Fibroblast of the aortic adventitia (primary cell): Measurements from ENCODE around the gene KDELR3. TPM values are rescaled to one million over a fixed set of nuclear protein-coding genes. Genes with fewer than 3 reads are reported as not detected.

ENCODE experiments used
- DNase-seq: peaks from one replicate; pipeline ENCODE4 v3.0.0-alpha.2; 2010; ENCODE audit warnings: low read depth
- H3K4me3 ChIP-seq: 2 replicates; pipeline ENCODE4 v1.5.1; 2011; ENCODE audit warnings: low read depth, mild to moderate bottlenecking, control low read depth, low read length, moderate library complexity
- total RNA-seq: library from RNA; depleted of rRNA; stranded (reverse); fragments of >200 nt; gene quantifications from 2 replicates; pipeline ENCODE4 v1.2.3, GENCODE V29; 2012; ENCODE audit warnings: low replicate concordance
- TF ChIP-seq, protein P1 (sequence below): IDR thresholded peaks from 2 replicates; pipeline ENCODE4 v1.5.1; 2011; ENCODE audit warnings: mild to moderate bottlenecking, low read length, control low read depth, inconsistent platforms; ENCODE audit not compliant: insufficient read depth

The KDELR3 gene
- total RNA-seq, 1 donor = 183 TPM

DNA sequence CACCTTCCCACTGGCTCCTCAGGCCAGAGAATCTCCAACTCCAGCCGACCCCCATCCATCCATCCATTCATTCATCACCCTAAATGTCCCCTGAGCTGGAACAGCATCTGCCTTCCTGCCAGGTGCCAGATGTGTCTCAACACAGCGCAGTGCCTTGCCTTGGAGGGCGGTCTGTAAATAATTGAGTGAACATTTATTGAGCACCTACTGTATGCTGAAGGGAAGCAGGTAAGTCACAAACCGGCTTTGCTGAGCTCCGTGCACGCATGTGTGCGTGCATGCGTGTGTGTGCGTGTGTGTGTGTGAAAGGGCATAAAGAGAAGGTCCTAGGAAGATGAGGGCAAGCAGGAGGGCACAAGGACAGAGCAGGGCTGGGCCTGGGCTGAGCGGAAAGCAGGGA lies 23.1 kb upstream of the KDELR3 start:
- TF ChIP-seq, protein P1, sequence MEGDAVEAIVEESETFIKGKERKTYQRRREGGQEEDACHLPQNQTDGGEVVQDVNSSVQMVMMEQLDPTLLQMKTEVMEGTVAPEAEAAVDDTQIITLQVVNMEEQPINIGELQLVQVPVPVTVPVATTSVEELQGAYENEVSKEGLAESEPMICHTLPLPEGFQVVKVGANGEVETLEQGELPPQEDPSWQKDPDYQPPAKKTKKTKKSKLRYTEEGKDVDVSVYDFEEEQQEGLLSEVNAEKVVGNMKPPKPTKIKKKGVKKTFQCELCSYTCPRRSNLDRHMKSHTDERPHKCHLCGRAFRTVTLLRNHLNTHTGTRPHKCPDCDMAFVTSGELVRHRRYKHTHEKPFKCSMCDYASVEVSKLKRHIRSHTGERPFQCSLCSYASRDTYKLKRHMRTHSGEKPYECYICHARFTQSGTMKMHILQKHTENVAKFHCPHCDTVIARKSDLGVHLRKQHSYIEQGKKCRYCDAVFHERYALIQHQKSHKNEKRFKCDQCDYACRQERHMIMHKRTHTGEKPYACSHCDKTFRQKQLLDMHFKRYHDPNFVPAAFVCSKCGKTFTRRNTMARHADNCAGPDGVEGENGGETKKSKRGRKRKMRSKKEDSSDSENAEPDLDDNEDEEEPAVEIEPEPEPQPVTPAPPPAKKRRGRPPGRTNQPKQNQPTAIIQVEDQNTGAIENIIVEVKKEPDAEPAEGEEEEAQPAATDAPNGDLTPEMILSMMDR = no peak
- no peak for DNase-seq
- no peak overlapping the region for H3K4me3 ChIP-seq

DNA sequence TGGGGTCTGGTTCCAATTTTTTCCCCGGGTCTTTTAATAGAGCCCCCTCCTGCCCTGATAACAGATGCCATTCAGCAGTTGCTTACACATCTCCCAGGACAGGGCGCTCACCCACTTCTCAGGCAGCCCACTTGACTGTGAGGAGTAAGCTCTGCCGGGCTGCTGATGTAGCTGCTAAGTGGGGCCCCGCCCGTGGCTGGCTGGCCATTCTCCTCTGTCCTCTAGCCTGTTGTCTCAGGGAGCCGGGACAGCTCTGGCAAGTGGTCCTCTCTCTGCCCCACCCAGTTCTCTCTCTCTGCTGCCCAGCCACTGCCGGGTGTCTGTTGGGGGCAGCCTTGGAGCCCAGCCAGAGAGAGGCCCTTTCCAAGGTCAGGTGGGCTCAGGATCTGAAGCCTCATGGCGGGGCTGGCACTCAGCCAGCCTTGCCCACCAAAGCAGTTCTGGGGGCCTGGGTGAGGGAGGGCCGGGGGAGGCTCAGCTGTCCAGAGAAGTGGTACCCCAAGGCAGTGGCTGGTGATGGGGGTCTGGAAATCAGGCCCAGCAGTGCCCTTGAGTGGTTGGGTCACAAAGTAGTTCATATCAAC lies 21.8 kb upstream of the KDELR3 start:
- TF ChIP-seq, protein P1 = no peak
- no peak overlapping the region for H3K4me3 ChIP-seq
- no peak for DNase-seq

DNA sequence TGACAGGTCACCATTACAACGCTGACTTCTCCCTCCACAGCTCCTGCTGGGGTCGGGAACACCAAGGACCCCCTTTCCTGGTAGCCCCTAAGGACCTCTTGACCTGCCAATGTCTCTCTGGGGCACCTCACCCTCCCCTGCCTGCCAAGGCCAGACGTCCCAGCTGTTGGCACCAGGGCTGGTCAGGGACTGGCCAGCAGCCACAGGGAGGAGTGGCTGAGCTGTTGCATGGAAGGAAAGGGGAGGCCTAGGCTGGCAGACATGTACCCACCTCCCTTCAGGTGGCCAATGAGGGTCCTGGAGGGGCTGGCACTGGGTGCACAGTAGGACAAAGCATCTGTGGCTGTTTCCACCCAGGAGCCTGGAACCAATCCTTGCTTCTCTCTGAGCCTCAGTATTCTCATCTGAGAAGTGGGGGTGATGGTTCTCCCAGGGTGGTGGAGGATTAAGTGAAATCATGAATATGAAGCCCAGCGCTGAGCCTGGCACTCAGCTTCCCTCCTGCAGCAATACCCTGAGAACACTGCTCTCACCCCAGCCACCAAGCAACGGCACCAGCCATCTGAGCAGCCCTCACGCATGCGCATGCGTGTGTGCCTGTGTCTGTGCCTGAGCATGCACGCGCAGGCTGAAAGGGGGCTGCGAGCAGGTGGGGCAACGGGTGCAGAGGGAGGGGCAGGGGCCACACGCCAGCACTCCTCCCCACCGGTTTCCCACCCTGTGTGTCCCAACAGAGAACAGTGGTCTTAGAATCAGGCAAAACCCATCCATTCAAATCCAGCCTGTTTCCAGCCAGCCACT lies 18.8 kb upstream of the KDELR3 start:
- no peak for DNase-seq
- TF ChIP-seq, protein P1 = no peak

DNA sequence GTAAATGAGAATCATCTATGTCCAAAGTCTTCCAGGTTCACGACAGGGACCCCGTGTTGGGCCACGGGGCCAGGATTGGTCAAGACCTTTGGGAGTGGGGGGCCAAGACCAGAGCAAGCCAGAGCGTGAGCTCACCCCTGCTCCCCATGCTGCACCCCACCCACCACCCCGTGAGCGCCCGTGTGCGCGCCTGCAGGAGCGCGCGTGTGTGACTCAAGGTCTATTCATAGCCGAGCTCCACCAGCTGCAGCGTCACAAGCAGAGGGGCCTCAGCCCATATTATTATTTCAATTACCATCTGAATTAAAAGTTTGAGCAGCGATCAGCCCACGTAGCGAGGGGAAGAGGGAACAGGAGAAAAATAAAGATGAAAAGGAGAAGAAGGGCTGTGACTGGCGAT lies 18.1 kb upstream of the KDELR3 start:
- TF ChIP-seq, protein P1 = no peak
- DNase-seq = no peak

More for the DNA sequence above, 18.8 kb upstream of the KDELR3 start:
- no peak overlapping the region for H3K4me3 ChIP-seq

DNA sequence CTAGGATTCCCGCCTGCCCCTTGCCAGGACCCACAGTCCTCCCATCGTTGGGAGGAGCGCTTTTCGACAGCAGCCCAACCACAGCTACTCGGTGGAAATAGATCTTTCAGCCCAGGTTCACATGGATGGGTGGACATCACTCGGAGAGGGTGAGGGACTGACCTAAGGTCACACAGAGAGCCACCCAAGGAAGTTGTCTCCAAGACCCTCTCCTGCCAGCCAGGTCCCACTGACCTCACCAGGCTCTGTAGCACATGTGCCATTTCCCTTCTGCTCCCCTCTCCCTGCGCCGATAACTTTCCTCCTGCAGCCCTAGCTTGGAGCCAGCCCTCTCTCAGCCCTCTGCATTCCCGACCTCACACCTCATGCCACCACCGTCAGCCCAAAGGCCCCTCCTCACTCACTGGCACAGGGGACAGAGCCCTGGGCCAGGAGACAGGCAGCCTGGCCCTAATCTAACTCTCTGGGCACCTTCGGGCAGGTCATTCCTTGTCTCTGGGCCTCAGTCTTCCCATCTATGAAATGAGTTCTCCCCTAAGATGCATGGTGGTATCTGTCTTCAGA lies 17.6 kb upstream of the KDELR3 start:
- DNase-seq = no peak
- no peak overlapping the region for H3K4me3 ChIP-seq
- TF ChIP-seq, protein P1 = no peak

More for the DNA sequence above, 18.1 kb upstream of the KDELR3 start:
- H3K4me3 ChIP-seq = no peak overlapping the region

DNA sequence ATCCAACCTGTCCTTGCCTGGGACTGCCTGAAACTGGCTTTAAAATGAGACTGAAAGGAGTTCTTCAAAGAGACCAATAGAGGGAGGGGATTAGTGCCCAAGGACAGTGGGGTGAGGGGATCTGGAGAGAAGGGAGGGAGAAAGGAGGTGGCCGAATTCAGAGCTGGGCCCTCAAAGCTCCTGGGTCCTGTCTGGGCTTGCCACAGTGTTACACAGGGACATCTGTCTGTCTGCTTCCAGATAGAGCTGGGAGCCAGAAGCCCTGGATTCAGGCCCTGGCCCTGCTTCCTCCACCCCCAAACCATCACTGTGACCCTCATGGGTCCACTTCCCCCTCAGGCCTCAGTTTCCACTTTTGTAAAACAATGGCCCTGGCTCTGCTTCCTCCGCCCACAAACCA lies 16.5 kb upstream of the KDELR3 start:
- TF ChIP-seq, protein P1 = no peak
- DNase-seq = no peak
- no peak overlapping the region for H3K4me3 ChIP-seq
